Measurements from ENCODE around the gene ADD1.

The ADD1 gene

GRCh38 chr4:2822461-2823300 is 21.0 kb upstream of the ADD1 start:
- no peak for DNase-seq (ENCODE audit: low read depth in 2 of 2)

GRCh38 chr4:2823301-2823670 is 20.4 kb upstream of the ADD1 start:
- DNase-seq (ENCODE audit: low read depth in 2 of 2): no peak

GRCh38 chr4:2823671-2824328 is 19.8 kb upstream of the ADD1 start:
- no peak for DNase-seq (ENCODE audit: low read depth in 2 of 2)

GRCh38 chr4:2824329-2824835 is 19.3 kb upstream of the ADD1 start:
- no peak for DNase-seq (ENCODE audit: low read depth in 2 of 2)

- DNase-seq (ENCODE audit: low read depth in 2 of 2): no peak
Observed at GRCh38 chr4:2824836-2825381, 18.7 kb upstream of the ADD1 start.

- DNase-seq (ENCODE audit: low read depth in 2 of 2): no peak
Observed at GRCh38 chr4:2825740-2826139, 17.9 kb upstream of the ADD1 start.

GRCh38 chr4:2827071-2827873 is 16.4 kb upstream of the ADD1 start:
- DNase-seq (ENCODE audit: low read depth in 2 of 2): no peak

GRCh38 chr4:2827874-2828751 is 15.5 kb upstream of the ADD1 start:
- DNase-seq (ENCODE audit: low read depth in 2 of 2): no peak

GRCh38 chr4:2828758-2829181 is 14.9 kb upstream of the ADD1 start:
- DNase-seq (ENCODE audit: low read depth in 2 of 2): no peak

- DNase-seq (ENCODE audit: low read depth in 2 of 2): no peak
Observed at GRCh38 chr4:2829321-2829932, 14.2 kb upstream of the ADD1 start.

- no peak for DNase-seq (ENCODE audit: low read depth in 2 of 2)
Observed at GRCh38 chr4:2829933-2830451, 13.7 kb upstream of the ADD1 start.

GRCh38 chr4:2830632-2831610 is 12.7 kb upstream of the ADD1 start:
- DNase-seq (ENCODE audit: low read depth in 2 of 2): no peak

GRCh38 chr4:2831611-2832308 is 11.9 kb upstream of the ADD1 start:
- no peak for DNase-seq (ENCODE audit: low read depth in 2 of 2)

GRCh38 chr4:2832309-2832980 is 11.2 kb upstream of the ADD1 start:
- DNase-seq (ENCODE audit: low read depth in 2 of 2): no peak

GRCh38 chr4:2832981-2833670 is 10.5 kb upstream of the ADD1 start:
- no peak for DNase-seq (ENCODE audit: low read depth in 2 of 2)

GRCh38 chr4:2833671-2834000 is 10.0 kb upstream of the ADD1 start:
- no peak for DNase-seq (ENCODE audit: low read depth in 2 of 2)
